OCI-LY3 (cell line): Measurements from ENCODE around the gene NKAIN2.

Experiments
- CTCF ChIP-seq: fragments of 200-600, 300-600 bp; sonication (generic); IDR thresholded peaks from 2 replicates; pipeline ENCODE4 v1.5.1; 2014; ENCODE audit warnings: antibody characterized with exemption, low read length, low read depth
- EZH2phosphoT487 ChIP-seq: fragments of 200-600 bp; shearing (Covaris generic); IDR thresholded peaks from 2 replicates; pipeline ENCODE4 v1.6.1; 2018; ENCODE audit warnings: antibody characterized with exemption, mixed run types, low read depth

- no peak for TF ChIP-seq CTCF
- no peak for TF ChIP-seq EZH2phosphoT487
Observed at GRCh38 chr6:124011180-124011579, 207.5 kb downstream of the NKAIN2 start.
